MM.1S (cell line): Measurements from ENCODE around the gene MRPS18A.

ENCODE experiments used
- CTCF ChIP-seq: fragments of 300-600 bp; sonication (generic); IDR thresholded peaks from 2 replicates; pipeline ENCODE4 v1.5.1; 2016; ENCODE audit warnings: antibody characterized with exemption, low read length, mixed read lengths
- EZH2phosphoT487 ChIP-seq: fragments of 300-600 bp; sonication (generic); IDR thresholded peaks from 2 replicates; pipeline ENCODE4 v1.6.1; 2018; ENCODE audit warnings: antibody characterized with exemption, low read length

GRCh38 chr6:43716099-43716498, 28.5 kb upstream of the MRPS18A start:
- TF ChIP-seq CTCF (no peak), EZH2phosphoT487 (no peak)
